Epithelial cell of proximal tubule (primary cell): ENCODE measurements around the gene RESF1. TPM values are rescaled to one million over a fixed set of nuclear protein-coding genes. Genes with fewer than 3 reads are reported as not detected.

Source experiments
- DNase-seq: peaks from one replicate; pipeline ENCODE4 v3.0.0-alpha.2; 2011; ENCODE audit warnings: low read depth
- H3K4me3 ChIP-seq: 2 replicates; pipeline ENCODE4 v1.5.1; 2011; ENCODE audit warnings: low read depth, mild to moderate bottlenecking, low read length
- total RNA-seq: library from RNA; depleted of rRNA; stranded (reverse); fragments of >200 nt; gene quantifications from 2 replicates; pipeline ENCODE4 v1.2.3, GENCODE V29; 2015
- TF ChIP-seq, protein P1 (sequence below): conservative IDR thresholded peaks from 2 replicates; pipeline ENCODE4 v1.5.1; 2012; ENCODE audit warnings: low read depth, mild to moderate bottlenecking, low read length

The RESF1 gene
- total RNA-seq, 1 donor from 2014 or later = 32.2 TPM

DNA sequence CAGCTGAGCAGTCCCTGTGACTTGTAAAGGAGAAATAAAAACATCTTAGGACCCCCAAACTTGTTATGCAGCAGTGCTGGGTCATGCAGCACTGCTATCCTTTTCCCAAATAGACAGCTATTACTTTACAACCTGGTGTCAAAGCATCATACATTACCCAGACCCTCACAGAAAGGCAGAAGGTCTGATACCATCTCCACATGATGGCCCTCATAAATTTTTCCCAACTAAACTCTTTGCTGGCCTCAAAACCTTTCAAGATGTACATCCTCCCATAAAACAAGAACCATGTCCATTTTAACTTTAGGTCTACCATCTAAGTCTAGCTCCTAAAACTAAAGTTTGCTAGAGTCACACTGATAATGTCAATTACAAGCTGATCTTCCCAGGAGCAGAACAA lies 8.7 kb upstream of the RESF1 start:
- DNase-seq = no peak
- no peak overlapping the region for H3K4me3 ChIP-seq
- TF ChIP-seq, protein P1, sequence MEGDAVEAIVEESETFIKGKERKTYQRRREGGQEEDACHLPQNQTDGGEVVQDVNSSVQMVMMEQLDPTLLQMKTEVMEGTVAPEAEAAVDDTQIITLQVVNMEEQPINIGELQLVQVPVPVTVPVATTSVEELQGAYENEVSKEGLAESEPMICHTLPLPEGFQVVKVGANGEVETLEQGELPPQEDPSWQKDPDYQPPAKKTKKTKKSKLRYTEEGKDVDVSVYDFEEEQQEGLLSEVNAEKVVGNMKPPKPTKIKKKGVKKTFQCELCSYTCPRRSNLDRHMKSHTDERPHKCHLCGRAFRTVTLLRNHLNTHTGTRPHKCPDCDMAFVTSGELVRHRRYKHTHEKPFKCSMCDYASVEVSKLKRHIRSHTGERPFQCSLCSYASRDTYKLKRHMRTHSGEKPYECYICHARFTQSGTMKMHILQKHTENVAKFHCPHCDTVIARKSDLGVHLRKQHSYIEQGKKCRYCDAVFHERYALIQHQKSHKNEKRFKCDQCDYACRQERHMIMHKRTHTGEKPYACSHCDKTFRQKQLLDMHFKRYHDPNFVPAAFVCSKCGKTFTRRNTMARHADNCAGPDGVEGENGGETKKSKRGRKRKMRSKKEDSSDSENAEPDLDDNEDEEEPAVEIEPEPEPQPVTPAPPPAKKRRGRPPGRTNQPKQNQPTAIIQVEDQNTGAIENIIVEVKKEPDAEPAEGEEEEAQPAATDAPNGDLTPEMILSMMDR = no peak

DNA sequence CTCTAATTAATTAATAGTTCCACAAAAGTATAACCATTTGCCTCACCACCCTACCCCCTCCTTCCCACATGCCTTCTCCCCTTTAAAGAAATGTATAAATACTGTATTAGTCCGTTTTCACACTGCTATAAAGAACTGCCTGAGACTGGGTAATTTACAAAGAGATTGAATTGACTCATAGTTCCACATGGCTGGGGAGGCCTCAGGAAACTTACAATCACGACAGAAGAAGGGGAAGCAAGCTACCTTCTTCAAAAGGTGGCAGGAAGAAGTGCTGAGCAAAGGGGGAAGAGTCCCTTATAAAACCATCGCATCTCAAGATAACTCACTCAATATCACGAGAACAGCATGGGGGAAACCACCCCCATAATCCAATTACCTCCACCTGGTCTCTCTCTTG lies 8.2 kb upstream of the RESF1 start:
- TF ChIP-seq, protein P1 = no peak
- no peak for DNase-seq
- no peak overlapping the region for H3K4me3 ChIP-seq

DNA sequence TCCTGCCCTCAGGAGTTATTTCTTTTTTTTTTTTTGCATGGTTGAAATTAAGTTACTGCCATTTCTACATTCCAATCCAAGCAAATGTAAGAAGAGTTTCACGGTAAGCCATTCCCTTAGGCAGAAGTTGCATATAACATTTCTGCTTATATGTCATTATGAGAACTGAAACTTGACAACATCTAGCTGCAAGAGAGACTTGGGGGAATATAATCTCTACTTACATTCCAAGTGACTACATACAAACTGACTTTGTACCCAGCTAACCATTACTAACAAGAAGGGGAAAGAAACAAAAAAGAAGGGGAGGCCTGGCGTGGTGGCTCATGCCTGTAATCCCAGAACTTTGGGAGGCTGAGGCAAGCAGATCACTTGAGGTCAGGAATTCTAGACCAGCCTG lies 7.3 kb upstream of the RESF1 start:
- no peak for DNase-seq
- TF ChIP-seq, protein P1 = no peak
- H3K4me3 ChIP-seq = no peak overlapping the region

DNA sequence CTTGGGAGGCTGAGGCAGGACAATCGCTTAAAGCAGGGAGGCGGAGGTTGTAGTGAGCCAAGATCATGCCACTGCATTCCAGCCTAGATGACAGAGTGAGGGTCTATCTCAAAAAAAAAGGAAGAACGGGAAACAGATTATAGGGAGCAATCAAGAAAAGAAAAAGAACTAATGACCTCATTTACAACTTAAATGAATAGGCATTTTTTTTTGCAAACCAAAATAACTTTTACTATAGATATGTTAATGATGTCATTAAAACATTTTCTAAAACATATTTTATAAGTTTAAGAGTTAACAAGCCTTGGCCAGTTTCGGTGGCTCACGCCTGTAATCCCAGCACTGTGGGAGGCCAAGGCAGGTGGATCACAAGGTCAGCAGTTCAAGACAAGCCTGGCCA lies 6.8 kb upstream of the RESF1 start:
- TF ChIP-seq, protein P1 = no peak
- H3K4me3 ChIP-seq = no peak overlapping the region
- DNase-seq = no peak

DNA sequence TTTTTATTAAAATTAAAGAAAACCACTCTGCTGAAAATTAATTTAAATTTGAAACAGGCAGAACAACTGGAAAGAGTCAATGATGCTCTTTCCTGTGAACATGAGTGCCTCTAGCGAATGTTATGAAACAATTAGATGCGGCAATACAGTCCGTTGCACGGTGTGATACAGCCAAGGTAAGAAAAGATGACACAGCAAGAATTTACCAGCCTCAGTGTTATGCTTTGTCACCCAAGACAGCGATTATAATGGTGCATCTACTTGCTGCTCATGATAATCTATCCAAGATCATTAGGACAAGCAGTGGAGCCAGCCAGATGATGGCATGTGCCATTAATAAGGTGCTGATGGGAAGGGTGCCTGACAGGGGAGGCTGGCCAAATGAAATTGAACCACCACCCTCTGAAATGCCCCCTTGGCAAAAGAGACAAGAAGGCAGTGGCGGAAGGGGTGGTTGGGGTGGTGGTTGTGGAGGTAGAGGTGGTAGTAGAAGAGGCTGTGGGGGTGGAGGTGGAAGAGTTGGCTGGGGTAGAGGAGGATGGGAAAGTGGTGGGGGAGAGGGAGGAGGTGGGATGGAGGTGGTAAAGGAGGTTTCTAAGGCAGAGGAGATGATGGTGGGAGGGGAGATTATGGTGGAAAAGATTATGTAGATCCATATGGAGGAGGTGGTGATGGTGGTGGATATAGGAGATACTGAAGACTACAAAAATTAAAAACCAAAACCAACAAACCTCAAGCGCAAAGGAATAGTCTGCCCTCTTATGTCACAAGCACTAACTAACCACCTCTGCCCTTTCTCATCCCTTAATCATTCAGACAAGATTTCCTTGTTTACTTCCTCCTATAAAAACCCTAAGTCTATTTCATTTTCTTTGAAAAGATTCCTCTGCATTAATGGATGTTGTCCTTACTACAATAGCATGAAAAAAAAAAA lies 4.0 kb upstream of the RESF1 start:
- no peak for DNase-seq
- TF ChIP-seq, protein P1 = no peak
- H3K4me3 ChIP-seq = no peak overlapping the region

DNA sequence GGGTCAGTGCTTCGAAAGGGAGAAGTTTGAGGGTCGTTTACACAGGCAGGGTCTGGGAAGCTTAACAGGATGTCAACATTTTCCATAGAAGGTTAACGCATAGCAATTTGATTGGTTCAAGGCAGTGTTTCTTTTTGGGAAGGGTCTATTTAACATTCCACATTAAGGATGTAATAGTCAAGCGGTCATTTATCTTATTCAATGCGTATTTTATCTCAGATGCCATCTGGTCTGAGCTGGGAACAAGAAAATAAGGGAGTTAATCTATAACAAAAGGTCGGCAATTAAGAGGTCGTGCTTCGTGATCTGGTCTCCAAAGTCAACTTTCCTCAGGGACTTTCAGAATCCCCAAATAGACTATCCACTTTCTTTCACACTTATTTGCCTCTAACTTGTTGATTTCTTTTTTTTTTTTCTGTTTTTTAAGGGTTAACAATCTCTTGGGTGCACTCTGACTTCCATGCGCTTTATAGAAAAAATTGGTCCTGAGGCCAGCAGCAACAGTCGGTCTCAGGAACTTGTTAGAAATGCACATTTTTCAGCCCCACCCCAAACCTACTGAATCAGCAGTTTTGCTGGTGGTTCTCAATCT lies 550 bp upstream of the RESF1 start:
- no peak for DNase-seq
- H3K4me3 ChIP-seq = peak overlapping the region; percentile 84
- TF ChIP-seq, protein P1 = no peak
